ENCODE data around the gene TFAP2D. TPM values are rescaled to one million over a fixed set of nuclear protein-coding genes. Genes with fewer than 3 reads are reported as not detected.

Gene TFAP2D
- total RNA-seq, 1 donor = not detected

Other genes starting within 250 kb of the TFAP2D start
- gene TFAP2B, start 105.3 kb downstream of the TFAP2D start, total RNA-seq = not detected in 2 replicates